T1000 (cell line): ENCODE data around the gene NUTM2F.
"Not testable (repeated sequence)": the region's sequence is repeated elsewhere in the genome, so short reads cannot be mapped to it uniquely, and the experiment has no call there.

Experiments
- DNase-seq: peaks from one replicate; lab custom pipeline; 2025; ENCODE audit warnings: mixed read lengths; lab: John Stamatoyannopoulos, UW

NUTM2F gene

GRCh38 chr9:94316236-94316635 lies 12.2 kb downstream of the NUTM2F start:
- not testable (repeated sequence) for DNase-seq

- not testable (repeated sequence) for DNase-seq
These were observed 13.1 kb downstream of the NUTM2F start for GRCh38 chr9:94315034-94315984.

GRCh38 chr9:94303321-94303720 lies 25.1 kb downstream of the NUTM2F start:
- DNase-seq = no peak

GRCh38 chr9:94302426-94302825 lies 26.0 kb downstream of the NUTM2F start:
- no peak for DNase-seq

- no peak for DNase-seq
These were observed 26.9 kb downstream of the NUTM2F start for GRCh38 chr9:94301583-94301982.

- no peak for DNase-seq
These were observed 27.8 kb downstream of the NUTM2F start for GRCh38 chr9:94300470-94301301.

GRCh38 chr9:94298949-94299599 lies 29.4 kb downstream of the NUTM2F start:
- no peak for DNase-seq

- no peak for DNase-seq
These were observed 38.8 kb downstream of the NUTM2F start for GRCh38 chr9:94289691-94290090.

GRCh38 chr9:94287877-94288513 lies 40.4 kb downstream of the NUTM2F start:
- DNase-seq = no peak

GRCh38 chr9:94286116-94286515 lies 42.3 kb downstream of the NUTM2F start:
- DNase-seq = no peak

GRCh38 chr9:94281101-94281500 lies 47.3 kb downstream of the NUTM2F start:
- no peak for DNase-seq

- DNase-seq = no peak
These were observed 47.9 kb downstream of the NUTM2F start for GRCh38 chr9:94280409-94280989.

- no peak for DNase-seq
These were observed 50.4 kb downstream of the NUTM2F start for GRCh38 chr9:94277885-94278536.

GRCh38 chr9:94277029-94277428 lies 51.4 kb downstream of the NUTM2F start:
- DNase-seq = not testable (repeated sequence)

- DNase-seq = no peak
These were observed 58.4 kb downstream of the NUTM2F start for GRCh38 chr9:94270009-94270408.

- DNase-seq = no peak
These were observed 59.2 kb downstream of the NUTM2F start for GRCh38 chr9:94269264-94269663.
